Colonic mucosa (tissue), 4 donors: ENCODE results near the gene TNS3. TPM values are rescaled to one million over a fixed set of nuclear protein-coding genes. Genes with fewer than 3 reads are reported as not detected.

Experiments used
- DNase-seq: peaks from one replicate; pipeline ENCODE4 v3.0.0-alpha.2; 2020
- H3K27ac ChIP-seq: fragments of 200-600 bp; one replicate; pipeline ENCODE4 v1.8.0; 2021
- H3K27me3 ChIP-seq: fragments of 200-600 bp; one replicate; pipeline ENCODE4 v1.8.0; 2021
- H3K36me3 ChIP-seq: fragments of 200-600 bp; one replicate; pipeline ENCODE4 v1.8.0; 2021
- H3K4me1 ChIP-seq: fragments of 200-600 bp; one replicate; pipeline ENCODE4 v1.8.0; 2021; ENCODE audit warnings: mild to moderate bottlenecking
- H3K4me3 ChIP-seq: fragments of 200-600 bp; one replicate; pipeline ENCODE4 v1.8.0; 2021
- H3K9ac ChIP-seq, 2 donors: one replicate each; pipeline ENCODE4 v1.7.0; 2013; ENCODE audit warnings: control low read depth in 2 of 2, low read depth in 2 of 2, low read length in 2 of 2
- H3K9me3 ChIP-seq: fragments of 200-600 bp; one replicate; pipeline ENCODE4 v1.8.0; 2021
- CTCF ChIP-seq: fragments of 200-600 bp; IDR thresholded peaks from one replicate; pipeline ENCODE4 v1.8.0; 2022; ENCODE audit warnings: antibody characterized with exemption, mild to moderate bottlenecking
- intact Hi-C: fragments of 100-400 bp; cut with DNase I; formaldehyde crosslinking; loops from one replicate; pipeline ENCODE4 v1.14.1; 2022
- total RNA-seq, 2 donors: library from RNA; stranded (reverse); fragmentation: NEBNext Ultra II Directional in 1 of 2; extraction: Animal tissue kit (Norgen Biotek cat#: 25700) in 1 of 2; gene quantifications; one replicate each; pipeline ENCODE4 v1.2.1, GENCODE V29; 2021
- donor health status: healthy.
- donor health status: DM: no; HTN: no; CAD: no.
- donor health status: DM: no; HTN: no; CAD: no.

TNS3 gene
- total RNA-seq, 2 donors from 2014 or later: 41.1 to 58.2 TPM

- intact Hi-C loops: loop anchor here (10.0 kb wide), 1 partner anchor 137 kb away; no protein-coding TSS in a partner anchor
- no peak overlapping the region for H3K27ac ChIP-seq
- H3K9me3 ChIP-seq: no peaks in the 10 kb centered on the region
- no peak overlapping the region for H3K9ac ChIP-seq
- DNase-seq: peak; percentile 15
- H3K36me3 ChIP-seq: peaks cover 8% of the 10 kb centered on the region
- no peak for TF ChIP-seq CTCF
- H3K27me3 ChIP-seq: no peaks in the 10 kb centered on the region
- H3K4me1 ChIP-seq: no peaks in the 10 kb centered on the region
- no peak overlapping the region for H3K4me3 ChIP-seq
Observed at GRCh38 chr7:47277321-47277781, 304.6 kb downstream of the TNS3 start.

- peaks cover 8% of the 10 kb centered on the region for H3K36me3 ChIP-seq
- intact Hi-C loops: loop anchor here (10.0 kb wide), 1 partner anchor 141 kb away; no protein-coding TSS in a partner anchor
- no peaks in the 10 kb centered on the region for H3K4me1 ChIP-seq
- no peak for TF ChIP-seq CTCF
- H3K9ac ChIP-seq: no peak overlapping the region
- DNase-seq: peak; percentile 17
- no peaks in the 10 kb centered on the region for H3K9me3 ChIP-seq
- no peak overlapping the region for H3K4me3 ChIP-seq
- H3K27me3 ChIP-seq: no peaks in the 10 kb centered on the region
- H3K27ac ChIP-seq: no peak overlapping the region
Observed at GRCh38 chr7:47273974-47274766, 307.7 kb downstream of the TNS3 start.

- H3K27me3 ChIP-seq: no peaks in the 10 kb centered on the region
- H3K9me3 ChIP-seq: no peaks in the 10 kb centered on the region
- intact Hi-C loops: loop anchor here (10.0 kb wide), 1 partner anchor 142 kb away; no protein-coding TSS in a partner anchor
- no peaks in the 10 kb centered on the region for H3K4me1 ChIP-seq
- no peak overlapping the region for H3K4me3 ChIP-seq
- H3K36me3 ChIP-seq: no peaks in the 10 kb centered on the region
- peak; percentile 13 for DNase-seq
- no peak overlapping the region for H3K27ac ChIP-seq
- TF ChIP-seq CTCF: no peak
- H3K9ac ChIP-seq: no peak overlapping the region
Observed at GRCh38 chr7:47273088-47273487, 308.8 kb downstream of the TNS3 start.

- intact Hi-C loops: loop anchor here (10.0 kb wide), 1 partner anchor 143 kb away; no protein-coding TSS in a partner anchor
- Histone ChIP-seq H3K9ac (no peak overlapping the region), H3K9me3 (no peaks in the 10 kb centered on the region), H3K27me3 (no peaks in the 10 kb centered on the region), H3K36me3 (no peaks in the 10 kb centered on the region), H3K27ac (no peak overlapping the region), H3K4me1 (no peaks in the 10 kb centered on the region), H3K4me3 (no peak overlapping the region)
- no peak for DNase-seq
- TF ChIP-seq CTCF: no peak
Observed at GRCh38 chr7:47271749-47272148, 310.2 kb downstream of the TNS3 start.

GRCh38 chr7:47268851-47269836 is 312.8 kb downstream of the TNS3 start:
- intact Hi-C loops: loop anchor here (5.0 kb wide), 1 partner anchor 668 kb away; no protein-coding TSS in a partner anchor
- TF ChIP-seq CTCF: no peak
- no peak overlapping the region for H3K4me3 ChIP-seq
- H3K36me3 ChIP-seq: no peaks in the 10 kb centered on the region
- H3K4me1 ChIP-seq: no peaks in the 10 kb centered on the region
- H3K9me3 ChIP-seq: no peaks in the 10 kb centered on the region
- H3K9ac ChIP-seq: no peak overlapping the region
- no peak for DNase-seq
- no peaks in the 10 kb centered on the region for H3K27me3 ChIP-seq
- no peak overlapping the region for H3K27ac ChIP-seq
